ENCODE measurements around the gene ANKS6. TPM values are rescaled to one million over a fixed set of nuclear protein-coding genes. Genes with fewer than 3 reads are reported as not detected.

ANKS6 gene
- total RNA-seq, 1 donor from 2014 or later = 25.8 TPM

- peaks cover 3% of the 10 kb centered on the region for H3K36me3 ChIP-seq (ENCODE audit: control insufficient read depth, insufficient read depth, low read length)
- H3K4me3 ChIP-seq (ENCODE audit: low read depth, low read length) = no peak overlapping the region
- DNase-seq (ENCODE audit: low read depth) = no peak
- H3K27me3 ChIP-seq (ENCODE audit: control insufficient read depth, insufficient read depth, low read length) = no peaks in the 10 kb centered on the region
- TF ChIP-seq, protein P1, sequence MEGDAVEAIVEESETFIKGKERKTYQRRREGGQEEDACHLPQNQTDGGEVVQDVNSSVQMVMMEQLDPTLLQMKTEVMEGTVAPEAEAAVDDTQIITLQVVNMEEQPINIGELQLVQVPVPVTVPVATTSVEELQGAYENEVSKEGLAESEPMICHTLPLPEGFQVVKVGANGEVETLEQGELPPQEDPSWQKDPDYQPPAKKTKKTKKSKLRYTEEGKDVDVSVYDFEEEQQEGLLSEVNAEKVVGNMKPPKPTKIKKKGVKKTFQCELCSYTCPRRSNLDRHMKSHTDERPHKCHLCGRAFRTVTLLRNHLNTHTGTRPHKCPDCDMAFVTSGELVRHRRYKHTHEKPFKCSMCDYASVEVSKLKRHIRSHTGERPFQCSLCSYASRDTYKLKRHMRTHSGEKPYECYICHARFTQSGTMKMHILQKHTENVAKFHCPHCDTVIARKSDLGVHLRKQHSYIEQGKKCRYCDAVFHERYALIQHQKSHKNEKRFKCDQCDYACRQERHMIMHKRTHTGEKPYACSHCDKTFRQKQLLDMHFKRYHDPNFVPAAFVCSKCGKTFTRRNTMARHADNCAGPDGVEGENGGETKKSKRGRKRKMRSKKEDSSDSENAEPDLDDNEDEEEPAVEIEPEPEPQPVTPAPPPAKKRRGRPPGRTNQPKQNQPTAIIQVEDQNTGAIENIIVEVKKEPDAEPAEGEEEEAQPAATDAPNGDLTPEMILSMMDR (IDR thresholded peaks at IDR 0.05; ENCODE audit: insufficient read depth, low read length, poor library complexity, severe bottlenecking) = no peak
Observed at GRCh38 chr9:98765256-98765655, 31.1 kb downstream of the ANKS6 start.

DNA sequence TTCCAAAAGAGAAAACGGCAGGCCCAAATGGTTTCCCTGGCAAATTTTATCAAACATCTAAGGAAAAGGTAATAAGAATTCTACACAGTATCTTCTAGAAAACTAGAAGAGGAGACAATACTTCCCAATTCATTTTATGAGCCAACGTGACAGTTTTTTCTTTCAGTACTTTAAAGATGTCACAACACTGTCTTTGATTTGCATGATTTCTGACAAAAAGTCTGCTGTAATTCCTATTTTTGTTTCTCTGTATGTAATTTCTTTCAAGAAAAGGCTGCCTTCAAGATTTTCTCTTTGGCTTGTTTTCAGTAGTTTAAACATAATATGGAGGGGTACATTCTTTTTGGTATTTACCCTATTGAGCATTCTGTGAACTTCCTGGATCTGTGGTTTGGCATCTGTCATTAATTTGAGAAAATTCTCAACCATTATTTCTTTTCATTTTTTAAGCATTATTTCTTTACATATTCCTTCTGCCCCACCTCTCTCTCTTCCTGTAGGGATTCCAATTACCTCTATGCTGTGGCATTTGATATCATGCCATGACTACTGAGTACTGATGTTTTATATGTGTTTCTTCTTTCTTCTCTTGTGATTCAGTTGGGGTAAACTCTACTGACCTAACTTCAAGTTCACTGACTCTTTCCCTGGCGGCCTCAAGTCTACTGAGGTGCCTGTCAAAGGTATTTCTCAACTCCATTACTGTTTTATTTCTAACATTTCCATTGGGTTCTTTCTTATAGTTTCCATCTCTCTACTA, 32.2 kb downstream of the ANKS6 start:
- Histone ChIP-seq H3K36me3 (ENCODE audit: control insufficient read depth, insufficient read depth, low read length) (peaks cover 3% of the 10 kb centered on the region), H3K27me3 (ENCODE audit: control insufficient read depth, insufficient read depth, low read length) (no peaks in the 10 kb centered on the region), H3K4me3 (ENCODE audit: low read depth, low read length) (no peak overlapping the region)
- DNase-seq (ENCODE audit: low read depth) = no peak
- TF ChIP-seq, protein P1 (IDR thresholded peaks at IDR 0.05; ENCODE audit: insufficient read depth, low read length, poor library complexity, severe bottlenecking) = no peak

DNA sequence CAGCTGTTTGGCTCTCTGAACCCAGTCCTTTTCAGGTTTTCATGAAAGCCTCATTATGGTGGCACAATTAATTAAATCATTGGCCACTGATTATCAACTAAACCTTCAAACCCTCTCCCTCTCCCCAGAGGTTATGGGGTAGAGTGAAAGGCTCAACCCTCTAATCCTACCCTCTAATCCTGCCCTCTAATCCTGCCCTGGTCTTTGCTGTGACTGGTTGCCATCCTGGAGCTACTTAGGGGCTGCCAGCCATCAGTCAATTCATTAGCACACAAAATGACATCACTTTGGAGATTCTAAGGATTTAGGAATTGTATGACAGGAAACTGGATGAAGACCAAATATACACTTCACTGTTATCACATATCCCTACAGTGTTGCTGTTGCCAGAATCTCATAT, 36.1 kb downstream of the ANKS6 start:
- TF ChIP-seq, protein P1 (IDR thresholded peaks at IDR 0.05; ENCODE audit: insufficient read depth, low read length, poor library complexity, severe bottlenecking) = no peak
- DNase-seq (ENCODE audit: low read depth) = no peak
- H3K4me3 ChIP-seq (ENCODE audit: low read depth, low read length) = no peak overlapping the region
- no peaks in the 10 kb centered on the region for H3K36me3 ChIP-seq (ENCODE audit: control insufficient read depth, insufficient read depth, low read length)
- no peaks in the 10 kb centered on the region for H3K27me3 ChIP-seq (ENCODE audit: control insufficient read depth, insufficient read depth, low read length)

GRCh38 chr9:98755006-98755618, 41.2 kb downstream of the ANKS6 start:
- Histone ChIP-seq H3K27me3 (ENCODE audit: control insufficient read depth, insufficient read depth, low read length) (no peaks in the 10 kb centered on the region), H3K36me3 (ENCODE audit: control insufficient read depth, insufficient read depth, low read length) (no peaks in the 10 kb centered on the region), H3K4me3 (ENCODE audit: low read depth, low read length) (no peak overlapping the region)
- DNase-seq (ENCODE audit: low read depth) = no peak
- TF ChIP-seq, protein P1 (IDR thresholded peaks at IDR 0.05; ENCODE audit: insufficient read depth, low read length, poor library complexity, severe bottlenecking) = no peak

GRCh38 chr9:98751210-98751609, 45.1 kb downstream of the ANKS6 start:
- no peaks in the 10 kb centered on the region for H3K36me3 ChIP-seq (ENCODE audit: control insufficient read depth, insufficient read depth, low read length)

More at GRCh38 chr9:98751210-98751609, 45.1 kb downstream of the ANKS6 start:
- TF ChIP-seq, protein P1 (IDR thresholded peaks at IDR 0.05; ENCODE audit: insufficient read depth, low read length, poor library complexity, severe bottlenecking) = no peak
- Histone ChIP-seq H3K27me3 (ENCODE audit: control insufficient read depth, insufficient read depth, low read length) (no peaks in the 10 kb centered on the region), H3K4me3 (ENCODE audit: low read depth, low read length) (no peak overlapping the region)
- DNase-seq (ENCODE audit: low read depth) = no peak

All from kidney epithelial cell (primary cell).